MM.1S (cell line): ENCODE measurements around the gene DTX3L.

Source experiments
- EZH2 ChIP-seq: fragments of 300-600 bp; sonication (generic); optimal IDR thresholded peaks from 2 replicates; pipeline ENCODE3; 2017; ENCODE audit warnings: low read depth, mild to moderate bottlenecking, antibody characterized with exemption, low read length, mixed read lengths
- EZH2phosphoT487 ChIP-seq: fragments of 300-600 bp; sonication (generic); IDR thresholded peaks from 2 replicates; pipeline ENCODE4 v1.6.1; 2018; ENCODE audit warnings: antibody characterized with exemption, low read length
- TF ChIP-seq, protein P1 (sequence below): fragments of 300-600 bp; sonication (generic); IDR thresholded peaks from 2 replicates; pipeline ENCODE4 v1.5.1; 2016; ENCODE audit warnings: antibody characterized with exemption, low read length, mixed read lengths

- TF ChIP-seq, protein P1, sequence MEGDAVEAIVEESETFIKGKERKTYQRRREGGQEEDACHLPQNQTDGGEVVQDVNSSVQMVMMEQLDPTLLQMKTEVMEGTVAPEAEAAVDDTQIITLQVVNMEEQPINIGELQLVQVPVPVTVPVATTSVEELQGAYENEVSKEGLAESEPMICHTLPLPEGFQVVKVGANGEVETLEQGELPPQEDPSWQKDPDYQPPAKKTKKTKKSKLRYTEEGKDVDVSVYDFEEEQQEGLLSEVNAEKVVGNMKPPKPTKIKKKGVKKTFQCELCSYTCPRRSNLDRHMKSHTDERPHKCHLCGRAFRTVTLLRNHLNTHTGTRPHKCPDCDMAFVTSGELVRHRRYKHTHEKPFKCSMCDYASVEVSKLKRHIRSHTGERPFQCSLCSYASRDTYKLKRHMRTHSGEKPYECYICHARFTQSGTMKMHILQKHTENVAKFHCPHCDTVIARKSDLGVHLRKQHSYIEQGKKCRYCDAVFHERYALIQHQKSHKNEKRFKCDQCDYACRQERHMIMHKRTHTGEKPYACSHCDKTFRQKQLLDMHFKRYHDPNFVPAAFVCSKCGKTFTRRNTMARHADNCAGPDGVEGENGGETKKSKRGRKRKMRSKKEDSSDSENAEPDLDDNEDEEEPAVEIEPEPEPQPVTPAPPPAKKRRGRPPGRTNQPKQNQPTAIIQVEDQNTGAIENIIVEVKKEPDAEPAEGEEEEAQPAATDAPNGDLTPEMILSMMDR = no peak
- TF ChIP-seq EZH2 (no peak), EZH2phosphoT487 (no peak)
Observed at GRCh38 chr3:122553171-122553570, 11.0 kb upstream of the DTX3L start.
